ENCODE measurements around the gene MSH2. TPM values are rescaled to one million over a fixed set of nuclear protein-coding genes. Genes with fewer than 3 reads are reported as not detected.

The MSH2 gene
- total RNA-seq, 1 experiment from 2014 or later: 55.3 TPM

- CTCF ChIA-PET: no interaction called here
- Mint-ChIP-seq H3K4me1 (ENCODE audit: low read depth, unreplicated experiment) (no peaks in the 10 kb centered on the region), H3K27me3 (ENCODE audit: unreplicated experiment) (peaks cover 22% of the 10 kb centered on the region), H3K27ac (ENCODE audit: unreplicated experiment) (no peak overlapping the region), H3K4me3 (ENCODE audit: low read depth, unreplicated experiment) (no peak overlapping the region), H3K36me3 (ENCODE audit: insufficient read depth, unreplicated experiment) (no peaks in the 10 kb centered on the region), H3K9me3 (ENCODE audit: low read depth, unreplicated experiment) (peaks cover 8% of the 10 kb centered on the region)
- no peak for DNase-seq
- intact Hi-C loops (cut with micrococcal nuclease; ENCODE audit: unreplicated experiment): no loop called here
- no peak for TF ChIP-seq CTCF (IDR thresholded peaks at IDR 0.05; ENCODE audit: unreplicated experiment)
- BruUV-seq (replicated peaks): no TSS peak
Measured at GRCh38 chr2:47509250-47509649, 106.3 kb downstream of the MSH2 start.

GRCh38 chr2:47509821-47510385 lies 106.9 kb downstream of the MSH2 start:
- H3K9me3 Mint-ChIP-seq (ENCODE audit: low read depth, unreplicated experiment): peaks cover 8% of the 10 kb centered on the region
- no peak for DNase-seq
- H3K36me3 Mint-ChIP-seq (ENCODE audit: insufficient read depth, unreplicated experiment): no peaks in the 10 kb centered on the region
- no peak for TF ChIP-seq CTCF (IDR thresholded peaks at IDR 0.05; ENCODE audit: unreplicated experiment)
- peaks cover 16% of the 10 kb centered on the region for H3K27me3 Mint-ChIP-seq (ENCODE audit: unreplicated experiment)
- CTCF ChIA-PET: no interaction called here
- BruUV-seq (replicated peaks): no TSS peak
- H3K4me3 Mint-ChIP-seq (ENCODE audit: low read depth, unreplicated experiment): no peak overlapping the region
- no peaks in the 10 kb centered on the region for H3K4me1 Mint-ChIP-seq (ENCODE audit: low read depth, unreplicated experiment)
- no peak overlapping the region for H3K27ac Mint-ChIP-seq (ENCODE audit: unreplicated experiment)
- intact Hi-C loops (cut with micrococcal nuclease; ENCODE audit: unreplicated experiment): no loop called here

- no peak for TF ChIP-seq CTCF (IDR thresholded peaks at IDR 0.05; ENCODE audit: unreplicated experiment)
- H3K36me3 Mint-ChIP-seq (ENCODE audit: insufficient read depth, unreplicated experiment): no peaks in the 10 kb centered on the region
- no peaks in the 10 kb centered on the region for H3K4me1 Mint-ChIP-seq (ENCODE audit: low read depth, unreplicated experiment)
- H3K27ac Mint-ChIP-seq (ENCODE audit: unreplicated experiment): no peak overlapping the region
- intact Hi-C loops (cut with micrococcal nuclease; ENCODE audit: unreplicated experiment): no loop called here
- DNase-seq: no peak
- CTCF ChIA-PET: interaction anchor here (0.6 kb wide), 1 partner anchor 12 kb away, joined by 6 read pairs; no protein-coding TSS in a partner anchor
- BruUV-seq (replicated peaks): no TSS peak
- no peak overlapping the region for H3K4me3 Mint-ChIP-seq (ENCODE audit: low read depth, unreplicated experiment)
- H3K9me3 Mint-ChIP-seq (ENCODE audit: low read depth, unreplicated experiment): peaks cover 6% of the 10 kb centered on the region
- peaks cover 15% of the 10 kb centered on the region for H3K27me3 Mint-ChIP-seq (ENCODE audit: unreplicated experiment)
Measured at GRCh38 chr2:47510745-47511144, 107.8 kb downstream of the MSH2 start.

GRCh38 chr2:47512581-47513083 lies 109.7 kb downstream of the MSH2 start:
- peak; percentile 13 for DNase-seq
- no peaks in the 10 kb centered on the region for H3K36me3 Mint-ChIP-seq (ENCODE audit: insufficient read depth, unreplicated experiment)
- H3K4me1 Mint-ChIP-seq (ENCODE audit: low read depth, unreplicated experiment): no peaks in the 10 kb centered on the region
- intact Hi-C loops (cut with micrococcal nuclease; ENCODE audit: unreplicated experiment): no loop called here
- BruUV-seq (replicated peaks): no TSS peak
- no peak overlapping the region for H3K27ac Mint-ChIP-seq (ENCODE audit: unreplicated experiment)
- CTCF ChIA-PET: no interaction called here
- peaks cover 12% of the 10 kb centered on the region for H3K27me3 Mint-ChIP-seq (ENCODE audit: unreplicated experiment)
- no peak for TF ChIP-seq CTCF (IDR thresholded peaks at IDR 0.05; ENCODE audit: unreplicated experiment)
- no peak overlapping the region for H3K4me3 Mint-ChIP-seq (ENCODE audit: low read depth, unreplicated experiment)
- peaks cover 6% of the 10 kb centered on the region for H3K9me3 Mint-ChIP-seq (ENCODE audit: low read depth, unreplicated experiment)

Data from Calu3 (cell line).